Measurements from ENCODE around the gene TUT1.
"Not testable (repeated sequence)": the region's sequence is repeated elsewhere in the genome, so short reads cannot be mapped to it uniquely, and the experiment has no call there.

The TUT1 gene

DNA sequence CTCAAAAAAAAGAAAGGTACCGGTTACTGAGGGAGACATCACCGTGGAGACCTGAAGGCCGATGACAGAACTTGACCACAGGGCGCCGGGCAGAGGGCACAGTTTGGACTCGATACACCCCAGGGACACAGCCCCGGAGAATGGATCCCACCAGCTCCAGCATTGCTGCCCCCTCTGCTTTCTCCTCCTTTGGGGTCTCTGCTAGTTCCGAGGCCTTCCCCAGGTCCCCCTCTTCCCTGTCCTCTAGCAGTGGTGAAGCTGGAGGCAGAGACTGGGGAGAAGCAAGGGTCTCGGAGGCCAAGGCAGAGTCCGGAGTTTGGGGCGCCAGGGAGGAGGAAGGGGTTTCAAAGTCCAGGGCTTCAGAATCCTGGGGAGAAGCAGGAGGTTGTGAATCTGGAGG, 12.8 kb downstream of the TUT1 start:
- DNase-seq (ENCODE audit: low spot score), result no peak

DNA sequence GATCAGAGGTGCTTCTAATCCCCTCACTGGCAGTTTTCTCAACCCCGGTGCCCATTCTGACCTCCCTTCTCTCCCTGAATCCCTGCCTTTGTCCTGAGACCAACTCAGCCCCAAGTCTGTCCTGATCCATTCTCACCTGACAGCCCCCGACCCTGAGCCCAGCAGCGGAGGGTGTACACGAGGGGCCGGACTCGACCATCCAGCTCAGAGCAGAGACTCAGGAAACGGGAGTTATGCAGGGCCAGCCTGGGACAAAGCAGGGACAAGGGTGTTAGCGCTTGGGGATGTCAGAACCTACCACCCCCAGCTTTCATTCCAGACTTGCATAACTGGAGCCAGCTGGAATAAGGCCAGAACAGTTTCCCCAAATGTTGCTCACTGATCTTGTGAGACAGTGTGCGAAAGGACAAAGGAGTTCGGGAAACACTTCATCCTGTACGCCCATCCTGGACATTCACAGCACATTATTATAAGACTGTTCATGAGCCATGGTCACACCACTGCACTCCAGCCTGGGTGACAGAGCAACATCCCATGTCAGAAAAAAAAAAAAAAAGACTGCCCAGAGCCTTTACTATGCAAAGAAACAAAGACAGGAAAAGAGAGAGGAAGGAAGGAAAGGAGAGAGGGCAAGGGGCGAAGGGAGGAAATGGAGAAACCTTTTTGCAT, 14.1 kb downstream of the TUT1 start:
- no peak for DNase-seq (ENCODE audit: low spot score)

DNA sequence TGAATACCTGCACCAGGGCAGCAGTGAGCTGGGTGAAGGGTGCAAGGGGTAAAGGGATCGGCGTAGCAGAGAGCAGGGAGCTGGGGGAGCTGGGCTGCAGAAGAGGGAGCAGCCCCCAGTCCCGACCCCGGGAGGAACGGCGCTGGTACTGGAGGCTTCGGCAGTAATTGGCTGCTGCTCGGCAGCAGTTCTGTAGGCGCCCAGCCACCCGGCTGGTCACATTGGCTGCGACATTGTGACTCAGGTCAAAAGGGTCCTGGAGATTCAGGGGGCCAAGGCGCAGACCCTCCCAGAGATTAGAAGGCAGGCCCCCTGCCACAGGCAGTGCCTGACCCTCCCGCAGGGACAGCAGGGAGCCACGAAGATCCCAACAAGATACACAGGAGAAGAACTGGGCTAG, 15.5 kb downstream of the TUT1 start:
- DNase-seq (ENCODE audit: low spot score), result no peak

DNA sequence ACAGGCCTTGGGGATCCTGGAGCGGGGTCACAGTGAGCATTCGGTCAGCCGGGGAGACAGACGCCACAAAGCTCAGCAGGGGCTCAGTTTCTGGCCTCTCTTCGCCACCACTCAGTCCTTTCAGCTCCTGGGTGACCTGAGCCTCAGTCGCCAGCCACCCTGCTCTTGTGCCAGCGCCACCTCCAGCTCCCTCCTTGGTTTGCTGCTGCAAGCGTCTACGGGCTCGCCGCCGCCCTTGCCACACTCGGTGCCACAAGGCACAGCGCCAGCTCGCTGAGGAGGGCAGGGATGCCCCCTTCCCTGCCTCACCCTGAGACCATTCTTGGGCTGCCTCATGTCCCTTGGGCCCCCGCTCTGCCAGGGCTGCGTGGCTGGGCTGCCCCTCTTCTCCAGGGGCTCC, 16.2 kb downstream of the TUT1 start:
- no peak for DNase-seq (ENCODE audit: low spot score)

DNA sequence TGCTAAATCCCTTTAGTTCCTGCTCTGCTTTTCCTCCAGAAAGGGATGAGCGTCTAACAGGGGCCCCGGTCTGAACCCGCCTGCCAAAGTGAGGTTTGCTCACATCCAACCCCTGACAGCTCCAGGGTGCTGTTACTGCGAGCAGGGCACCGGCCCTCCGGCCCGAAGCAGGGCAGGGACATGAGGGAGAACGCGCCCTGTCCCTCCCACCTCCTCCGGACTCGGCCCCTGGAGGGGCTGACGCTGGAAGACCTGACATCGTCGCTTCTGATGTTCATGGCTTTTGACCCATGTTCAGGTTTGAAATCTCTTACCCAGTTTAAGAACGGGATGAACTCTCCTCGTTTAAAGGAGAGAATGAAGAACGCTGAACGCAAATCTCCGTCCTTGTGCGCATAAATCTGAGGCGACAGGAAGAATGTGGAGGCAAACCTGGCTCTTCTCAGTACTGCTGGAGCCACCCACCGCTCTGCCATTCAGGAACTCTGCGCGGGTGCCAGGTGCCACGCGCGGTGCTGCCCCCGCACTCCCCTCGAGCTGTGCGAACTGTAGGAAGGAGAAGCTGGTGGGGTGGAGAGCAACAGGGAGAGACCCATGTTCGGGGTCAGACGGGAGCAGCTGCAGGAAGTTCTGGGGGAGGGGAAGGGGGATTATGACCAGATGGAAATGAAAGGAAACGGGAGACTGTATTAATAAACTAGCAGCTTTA, 16.8 kb downstream of the TUT1 start:
- no peak for DNase-seq (ENCODE audit: low spot score)

DNA sequence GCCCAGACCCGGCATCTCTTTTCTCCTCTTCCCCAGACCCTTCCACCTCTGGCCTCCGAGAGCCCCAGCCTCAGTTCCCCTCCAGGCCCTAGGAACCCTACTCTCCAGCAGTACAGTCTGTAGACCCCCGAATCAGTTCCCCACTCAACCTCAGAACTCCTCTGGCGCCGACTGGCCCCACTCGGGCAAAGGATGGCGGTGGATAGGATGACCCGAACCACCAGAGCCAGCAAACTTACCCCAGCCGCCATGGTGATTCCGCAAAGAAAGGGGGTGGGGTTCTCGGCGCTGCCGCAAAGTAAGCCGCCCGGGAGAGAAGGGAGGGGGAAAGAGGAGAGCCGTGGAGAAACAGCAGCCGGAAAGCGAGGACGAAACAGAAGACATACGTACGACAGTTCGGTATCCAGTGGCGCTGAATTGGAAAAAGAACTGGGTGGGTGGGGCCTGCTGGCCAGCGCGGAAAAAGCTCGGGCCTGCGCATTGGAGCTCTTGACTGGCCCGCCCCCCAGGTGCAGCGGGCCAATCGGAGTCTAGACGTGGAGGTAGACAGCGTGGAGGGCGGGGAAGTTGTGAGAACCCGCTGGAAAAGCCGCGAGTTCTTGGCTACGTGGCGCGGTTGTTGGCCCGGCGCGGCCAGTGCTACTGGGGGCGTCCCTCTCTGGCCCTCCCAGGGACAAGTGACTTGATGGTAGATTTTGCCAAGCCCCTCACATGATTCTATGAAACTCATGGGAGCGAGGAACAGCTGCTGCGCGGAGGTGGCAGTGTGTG, 17.5 kb downstream of the TUT1 start, which contains the start of gene EEF1G:
Gene EEF1G (minus strand): TSS at position 300 of the 771 bp plus-strand sequence. CDS start 49 bp downstream, at position 251.
- DNase-seq (ENCODE audit: low spot score), result peak; percentile 99

DNA sequence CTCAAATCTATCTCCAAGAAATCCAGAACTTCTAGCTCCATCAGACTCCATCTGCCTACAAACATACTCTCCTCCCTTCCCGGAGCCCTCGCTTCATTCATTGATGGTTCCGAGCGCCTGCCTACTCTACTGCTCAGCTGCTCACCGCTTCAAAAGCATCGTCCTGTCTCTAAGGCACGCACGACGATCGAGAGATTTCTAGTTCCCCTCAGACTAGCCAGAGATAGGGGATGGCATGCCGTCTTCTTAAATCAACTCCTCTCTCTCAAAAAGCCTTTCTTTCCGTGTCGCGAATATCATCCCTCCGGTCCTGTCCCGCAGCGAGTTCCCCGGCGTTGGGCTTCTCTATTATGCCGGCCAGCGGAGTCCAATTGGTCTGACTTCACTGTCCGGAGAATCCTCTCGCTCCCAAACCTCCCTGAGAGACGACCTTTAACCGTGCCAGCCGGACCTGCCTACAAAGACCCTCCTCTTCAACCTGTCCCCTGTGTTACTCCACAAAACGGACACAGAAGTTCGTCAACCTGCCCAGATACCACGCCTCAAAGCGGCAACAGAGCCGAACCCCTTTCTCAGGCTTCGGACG, 18.2 kb downstream of the TUT1 start:
- DNase-seq (ENCODE audit: low spot score), result no peak

DNA sequence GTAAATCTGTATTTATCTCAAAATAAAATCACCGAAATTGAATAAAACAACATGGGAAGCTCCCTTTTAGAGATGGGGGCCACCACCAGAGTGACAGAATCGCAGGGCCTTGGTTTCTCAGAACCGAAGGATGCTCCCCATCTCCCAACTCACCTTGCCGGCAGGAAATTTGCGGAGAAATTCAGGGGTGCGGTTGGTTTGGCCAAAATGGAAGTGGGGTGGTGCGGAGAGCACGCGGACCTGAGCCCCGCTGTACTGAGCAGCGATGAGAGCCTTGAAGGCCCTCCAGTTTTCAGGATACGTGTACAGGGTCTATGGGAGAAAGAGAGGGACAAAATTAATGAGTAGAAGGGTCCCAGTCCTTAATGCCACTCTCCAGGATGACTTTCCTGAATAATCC, 18.9 kb downstream of the TUT1 start:
- DNase-seq (ENCODE audit: low spot score), result no peak

DNA sequence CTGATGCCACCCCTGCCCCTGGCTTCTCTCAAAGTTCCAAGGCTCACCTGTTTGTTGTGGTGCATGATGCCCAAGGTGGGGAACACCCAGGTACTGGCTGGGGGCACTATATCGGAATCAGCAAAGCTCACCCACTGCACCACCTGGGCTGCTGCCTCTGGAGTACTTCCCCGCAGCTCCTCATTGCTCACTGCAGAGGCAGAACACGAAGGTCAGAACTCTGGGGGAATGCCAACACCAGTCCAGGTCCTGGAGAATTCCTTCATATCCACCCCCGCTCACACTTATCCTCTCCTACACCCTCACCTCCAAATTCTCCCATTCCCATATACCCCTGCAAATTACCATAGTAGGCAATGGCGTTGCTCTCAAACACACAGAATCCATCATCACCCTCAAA, 19.8 kb downstream of the TUT1 start:
- not testable (repeated sequence) for DNase-seq (ENCODE audit: low spot score)

DNA sequence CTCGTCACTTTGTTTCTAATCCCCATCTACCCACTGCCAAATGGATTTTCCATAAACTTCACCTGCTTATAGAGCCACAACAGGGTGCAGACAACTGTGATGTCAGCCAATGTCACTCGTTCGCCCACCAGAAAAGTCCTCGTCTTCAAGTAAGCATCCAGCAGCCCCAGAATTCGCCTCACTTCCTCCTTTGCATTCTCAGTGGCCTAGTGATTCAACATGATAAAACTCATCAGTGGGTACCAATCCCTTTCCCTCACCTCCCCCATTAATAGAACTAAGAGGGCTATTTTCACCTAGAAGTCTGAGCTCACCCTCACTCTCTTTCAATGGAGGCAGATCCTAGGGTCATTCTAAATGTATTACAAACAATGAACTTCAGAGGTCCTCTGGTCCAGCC, 20.4 kb downstream of the TUT1 start:
- not testable (repeated sequence) for DNase-seq (ENCODE audit: low spot score)

DNA sequence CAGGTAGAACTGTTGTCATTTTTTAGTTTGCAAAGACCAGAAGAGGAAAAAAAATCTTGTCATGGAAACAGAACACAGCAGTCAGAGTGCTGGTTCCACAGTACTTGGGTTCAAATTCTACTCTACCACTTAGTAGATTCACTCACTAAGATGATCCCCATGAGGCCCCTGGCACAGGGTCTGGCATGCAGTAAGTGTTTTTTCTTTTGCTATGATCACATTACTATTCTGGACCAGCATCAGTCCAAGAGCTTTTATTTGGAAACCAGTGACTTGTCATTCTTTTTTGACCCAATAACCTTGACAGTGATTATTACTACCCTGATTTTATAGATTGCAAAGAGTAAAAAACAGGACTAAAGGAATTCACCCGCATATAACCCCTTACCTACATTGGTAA, 21.7 kb downstream of the TUT1 start:
- DNase-seq (ENCODE audit: low spot score), result no peak

DNA sequence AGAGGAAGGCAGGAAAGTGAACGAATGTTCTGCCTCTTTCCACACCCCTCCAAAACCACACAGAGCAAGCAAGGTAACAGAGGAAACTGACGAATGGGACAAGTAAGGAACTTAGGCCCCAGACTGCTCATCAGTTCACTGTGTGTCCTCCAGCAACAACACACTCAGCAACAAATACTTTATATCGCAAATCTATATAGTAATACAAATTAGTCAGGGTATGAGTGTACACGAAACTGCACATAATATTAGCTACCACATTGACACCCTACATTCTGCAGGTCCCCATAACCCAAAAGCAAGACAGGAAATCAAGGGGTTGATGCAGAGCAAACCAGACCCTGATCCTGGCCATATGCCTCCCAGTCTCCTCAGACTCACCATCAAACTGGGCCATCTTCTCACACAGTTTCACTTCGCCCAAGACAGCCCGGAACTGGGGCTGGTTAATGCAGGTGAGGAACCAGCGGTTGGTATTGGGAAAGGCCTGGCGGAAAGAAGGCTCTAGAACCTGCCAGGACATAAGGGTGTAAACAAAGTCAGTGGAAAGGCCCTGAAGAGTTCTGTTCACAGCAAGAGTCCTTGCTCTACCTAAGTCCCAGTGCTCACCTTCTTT, 24.2 kb downstream of the TUT1 start:
- no peak for DNase-seq (ENCODE audit: low spot score)

DNA sequence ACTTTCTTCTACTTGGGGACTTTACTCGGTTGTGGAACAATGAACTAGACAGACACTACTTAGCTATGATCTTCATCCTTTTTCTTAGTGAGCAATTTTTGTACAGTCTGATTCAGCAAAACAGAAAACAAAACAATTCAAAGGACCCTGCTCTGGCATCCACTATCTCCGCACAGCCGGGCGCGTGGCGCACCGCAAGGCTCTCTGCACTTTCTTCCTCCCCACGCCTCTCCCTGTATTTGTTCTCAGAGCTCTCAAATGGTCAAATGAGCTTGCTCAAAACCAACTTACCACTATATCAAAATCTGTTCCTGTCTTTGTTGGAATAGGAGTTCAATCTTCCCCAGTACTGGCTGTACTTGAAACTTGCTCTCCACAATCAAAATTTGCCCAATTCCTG, 25.1 kb downstream of the TUT1 start:
- no peak for DNase-seq (ENCODE audit: low spot score)

DNA sequence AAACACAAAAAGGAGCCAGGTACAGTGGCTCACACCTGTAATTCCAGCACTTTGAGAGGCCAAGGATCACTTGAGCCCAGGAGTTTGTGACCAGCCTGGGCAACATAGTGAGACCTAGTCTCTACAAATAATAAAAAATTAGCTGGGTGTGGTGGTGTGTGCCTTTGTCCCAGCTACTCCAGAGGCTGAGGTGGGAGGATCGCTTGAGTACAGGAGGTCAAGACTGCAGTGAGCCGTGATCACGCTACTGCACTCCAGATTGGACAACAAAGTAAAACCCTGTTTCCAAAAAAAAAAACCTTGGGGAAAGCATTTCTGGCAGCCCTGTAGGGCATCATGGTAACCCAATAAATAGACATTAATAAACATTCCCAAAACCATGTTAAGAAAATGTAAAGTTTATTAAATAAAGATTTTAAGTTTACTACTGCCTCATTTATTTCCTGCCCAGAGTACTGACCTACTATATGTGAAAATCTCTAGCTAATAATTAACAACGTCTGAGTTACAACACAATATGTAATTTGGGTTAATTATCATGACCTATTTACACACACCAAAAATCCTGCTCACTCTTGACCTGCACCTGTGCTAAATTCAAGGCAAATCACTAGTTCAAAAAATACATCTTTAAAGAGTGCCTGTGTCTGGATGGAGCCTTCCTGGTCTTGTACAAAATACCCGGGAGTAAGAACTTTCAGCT, 26.1 kb downstream of the TUT1 start:
- no peak for DNase-seq (ENCODE audit: low spot score)

DNA sequence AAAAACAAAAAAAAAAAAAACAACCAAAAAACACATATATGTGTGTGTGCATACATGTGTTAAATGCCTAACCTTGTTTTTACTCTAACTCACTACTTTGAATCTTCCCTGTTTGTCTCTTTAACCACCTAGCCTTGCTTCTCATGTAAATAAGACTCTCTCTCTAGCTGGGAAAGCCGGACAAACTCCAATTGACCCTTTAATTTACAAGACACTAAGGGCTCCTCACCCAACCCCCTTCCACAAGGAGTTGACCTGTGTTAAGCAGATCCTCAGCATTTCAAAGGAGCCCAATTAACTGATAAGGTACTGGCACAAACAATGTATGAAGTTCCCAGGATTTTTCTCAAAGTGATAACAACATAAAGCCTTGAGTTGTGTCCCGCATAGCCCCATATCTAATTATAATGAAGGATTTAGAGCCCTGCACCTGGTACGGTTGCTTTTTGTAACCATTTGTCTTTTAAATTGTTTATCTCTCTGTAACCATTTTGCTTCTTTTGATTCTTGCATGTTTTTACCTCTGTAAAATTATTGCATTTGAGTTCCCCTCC, 29.6 kb downstream of the TUT1 start:
- DNase-seq (ENCODE audit: low spot score), result not testable (repeated sequence)

DNA sequence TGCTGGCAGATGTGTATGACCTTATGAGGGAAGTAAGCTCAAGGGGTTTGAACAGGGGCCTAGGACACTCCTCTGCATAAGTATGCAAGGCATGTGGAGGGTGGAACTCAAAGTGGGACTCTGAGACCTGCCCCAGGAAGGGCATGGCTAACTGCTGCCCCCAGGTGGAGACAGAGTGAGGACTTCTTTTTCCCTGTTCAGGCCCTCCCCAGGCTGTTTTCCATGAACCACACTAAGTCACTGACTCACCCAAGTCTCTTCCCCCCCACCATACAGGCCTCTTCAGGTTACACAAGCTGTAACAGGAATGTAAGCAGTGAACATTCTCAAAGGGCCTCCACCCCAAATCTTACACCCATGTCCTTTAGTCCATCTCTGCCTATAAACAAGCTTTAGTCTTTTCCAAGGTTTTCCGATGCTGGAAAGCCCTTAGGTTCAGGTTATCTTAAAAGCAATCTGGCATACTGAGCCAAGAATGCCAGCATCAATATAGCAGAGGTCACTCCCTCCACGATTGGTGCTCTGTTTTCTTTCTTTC, 30.7 kb downstream of the TUT1 start:
- peak; percentile 79 for DNase-seq (ENCODE audit: low spot score)

DNA sequence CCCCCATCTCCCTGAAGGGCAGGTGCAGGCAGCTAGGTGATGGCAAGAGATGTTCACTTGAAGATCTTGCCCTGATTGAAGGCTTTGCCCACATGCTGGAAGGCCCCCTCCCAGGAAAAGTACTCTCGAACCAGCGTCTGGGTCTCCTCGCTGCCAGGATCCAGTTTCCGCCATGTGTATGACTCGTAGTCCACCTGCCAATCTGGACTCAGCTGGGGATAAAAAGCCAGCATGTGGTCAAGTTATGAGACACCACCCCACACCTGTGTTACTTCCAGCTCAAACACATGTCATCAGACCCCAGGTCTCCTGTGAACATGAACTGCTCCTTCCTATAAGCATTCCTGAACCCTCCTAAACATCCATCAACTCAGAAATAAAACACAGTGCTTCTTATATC, 31.7 kb downstream of the TUT1 start:
- not testable (repeated sequence) for DNase-seq (ENCODE audit: low spot score)

DNA sequence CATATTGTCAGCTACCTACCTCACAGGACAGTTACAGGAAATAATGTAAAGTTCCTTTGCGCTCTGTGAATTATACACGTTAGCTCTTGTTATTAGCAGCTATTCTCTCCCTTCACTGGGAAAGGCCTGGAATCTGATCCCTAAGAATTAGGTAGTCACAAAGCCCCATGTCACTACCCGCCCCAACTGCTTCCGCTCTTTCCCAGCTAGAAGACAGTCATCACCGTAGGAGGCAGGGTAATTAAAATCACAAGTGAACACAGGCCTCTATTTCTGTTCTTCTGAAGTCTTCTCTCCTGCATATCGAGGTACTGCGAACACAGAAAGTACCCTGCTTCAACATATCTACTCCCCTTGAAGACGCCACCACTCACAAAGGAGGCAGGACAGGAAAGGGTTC, 32.1 kb downstream of the TUT1 start:
- no peak for DNase-seq (ENCODE audit: low spot score)

DNA sequence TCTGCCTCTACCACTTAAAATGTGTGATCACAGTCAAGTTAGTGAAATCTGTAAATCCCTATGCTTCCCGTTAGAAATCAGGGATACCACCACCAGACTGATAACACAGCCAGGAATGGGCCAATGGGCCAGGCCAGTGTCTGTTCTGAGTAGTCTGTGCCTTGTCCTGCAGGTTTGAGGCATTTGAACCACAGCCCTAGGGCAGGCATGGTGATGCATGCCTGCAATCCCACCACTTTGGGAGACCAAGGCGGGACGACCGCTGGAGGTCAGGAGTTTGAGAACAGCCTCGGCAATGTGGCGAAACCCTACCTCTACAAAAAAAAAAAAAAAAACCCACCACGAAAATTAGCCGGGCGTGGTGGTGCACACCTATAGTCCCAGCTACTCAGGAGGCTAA, 32.7 kb downstream of the TUT1 start:
- no peak for DNase-seq (ENCODE audit: low spot score)

DNA sequence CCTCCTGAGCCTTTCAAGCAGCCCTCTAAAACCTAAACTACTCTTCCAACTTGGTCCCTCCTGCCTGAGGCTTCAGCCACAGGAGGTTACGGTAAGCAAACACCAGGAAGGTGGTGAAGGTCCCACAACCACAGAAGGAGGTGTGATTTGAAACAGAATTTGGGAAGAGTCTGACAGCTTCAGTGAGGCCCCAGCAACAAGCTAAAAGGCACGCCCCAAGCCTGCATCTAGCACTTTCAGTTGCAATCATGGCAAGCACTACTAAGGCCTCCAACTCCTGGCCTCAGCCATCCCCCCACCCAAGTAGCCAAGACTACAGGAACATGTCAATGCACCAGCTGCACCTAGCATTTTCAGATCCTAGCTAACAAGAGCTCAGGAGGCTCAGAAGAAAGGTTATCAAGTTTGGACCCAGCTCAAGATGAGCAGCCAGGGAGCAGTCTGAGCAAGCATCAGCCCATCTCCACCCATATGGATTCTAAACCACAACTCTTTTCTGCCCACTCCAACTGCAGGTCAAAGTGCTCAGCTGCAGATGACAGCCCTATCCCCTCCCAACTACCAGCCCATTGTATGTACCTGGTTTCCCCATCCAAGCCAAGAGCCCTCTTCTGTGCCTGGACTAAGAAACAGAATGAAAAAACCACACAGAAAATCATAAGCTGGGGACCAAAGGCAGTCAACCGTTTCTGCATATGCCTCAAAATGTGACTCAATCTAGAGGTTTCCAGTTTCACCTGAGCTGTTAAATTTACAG, 34.3 kb downstream of the TUT1 start:
- peak; percentile 76 for DNase-seq (ENCODE audit: low spot score)
